GM21447 (cell line): ENCODE results near the gene C1GALT1.

Experiments
- ATAC-seq: cut with Tn5 transposase; IDR thresholded peaks from one replicate; pipeline ENCODE4 v1.9.1; 2021; ENCODE audit not compliant: unreplicated experiment

C1GALT1 gene

GRCh38 chr7:7265081-7266075 is 83.0 kb downstream of the C1GALT1 start:
- no peak for ATAC-seq

GRCh38 chr7:7266257-7266881 is 84.0 kb downstream of the C1GALT1 start:
- no peak for ATAC-seq

GRCh38 chr7:7271094-7271874 is 88.9 kb downstream of the C1GALT1 start:
- no peak for ATAC-seq

GRCh38 chr7:7272294-7272693 is 90.0 kb downstream of the C1GALT1 start:
- ATAC-seq: no peak

- ATAC-seq: no peak
Measured at GRCh38 chr7:7274782-7275181, 92.4 kb downstream of the C1GALT1 start.

- no peak for ATAC-seq
Measured at GRCh38 chr7:7276161-7276560, 93.8 kb downstream of the C1GALT1 start.

- ATAC-seq: no peak
Measured at GRCh38 chr7:7290429-7291122, 108.2 kb downstream of the C1GALT1 start.

- ATAC-seq: no peak
Measured at GRCh38 chr7:7292085-7292484, 109.7 kb downstream of the C1GALT1 start.

GRCh38 chr7:7292608-7293007 is 110.3 kb downstream of the C1GALT1 start:
- no peak for ATAC-seq

GRCh38 chr7:7293092-7293491 is 110.7 kb downstream of the C1GALT1 start:
- ATAC-seq: no peak

- no peak for ATAC-seq
Measured at GRCh38 chr7:7294911-7295310, 112.6 kb downstream of the C1GALT1 start.
